Vagina (tissue), 2 donors: ENCODE results near the gene MAP6D1. TPM values are rescaled to one million over a fixed set of nuclear protein-coding genes. Genes with fewer than 3 reads are reported as not detected.

ENCODE experiments used
- DNase-seq, 2 donors: peaks; one replicate each; pipeline ENCODE4 v3.0.0-alpha.2; 2017; ENCODE audit errors: extremely low spot score in 2 of 2
- H3K27ac ChIP-seq: fragments of 200-600 bp; sonication (generic); one replicate; pipeline ENCODE4 v1.5.1; 2019
- H3K27me3 ChIP-seq: fragments of 200-600 bp; sonication (generic); one replicate; pipeline ENCODE4 v1.5.1; 2019
- H3K36me3 ChIP-seq, 2 donors: fragments of 200-600 bp; sonication (generic); one replicate each; pipeline ENCODE4 v1.5.1; 2017 to 2019
- H3K4me1 ChIP-seq: fragments of 200-600 bp; sonication (generic); one replicate; pipeline ENCODE4 v1.5.1; 2019
- H3K4me3 ChIP-seq, 2 donors: fragments of 200-600 bp; sonication (generic); 1 replicate in 1 of 2; 2 replicates in 1 of 2; pipeline ENCODE4 v1.5.1; 2016 to 2019
- H3K9me3 ChIP-seq: fragments of 200-600 bp; sonication (generic); one replicate; pipeline ENCODE4 v1.5.1; 2019
- POLR2A ChIP-seq, 2 donors: fragments of 450-650 bp; IDR thresholded peaks; one replicate each; pipeline ENCODE4 v1.6.1; 2017; ENCODE audit warnings: antibody characterized with exemption in 2 of 2, mild to moderate bottlenecking in 2 of 2, moderate library complexity in 2 of 2
- POLR2AphosphoS5 ChIP-seq, 2 donors: sonication (generic); formaldehyde crosslinking; IDR thresholded peaks; one replicate each; pipeline ENCODE4 v1.9.0; 2017; ENCODE audit warnings: antibody characterized with exemption in 2 of 2, mild to moderate bottlenecking in 2 of 2, low read depth in 1 of 2; ENCODE audit not compliant: insufficient read depth in 1 of 2
- intact Hi-C: fragments of 100-400 bp; cut with DNase I; formaldehyde crosslinking; loops from one replicate; pipeline ENCODE4 v1.15.1; 2023
- total RNA-seq: library from RNA; depleted of rRNA; stranded (reverse); fragments of >200 nt; gene quantifications from one replicate; pipeline ENCODE4 v1.2.3, GENCODE V29; 2016
- TF ChIP-seq, protein P1 (sequence below), 3 experiments: fragments of 450-650 bp in 2 of 3; fragments of 200-600 bp in 1 of 3; sonication (generic) in 1 of 3; IDR thresholded peaks; one replicate each; pipeline ENCODE4 v1.5.1; 2017 to 2019; ENCODE audit warnings: antibody characterized with exemption in 3 of 3, mild to moderate bottlenecking in 2 of 3, moderate library complexity in 2 of 3

MAP6D1 gene
- total RNA-seq, 1 donor from 2014 or later: not detected

DNA sequence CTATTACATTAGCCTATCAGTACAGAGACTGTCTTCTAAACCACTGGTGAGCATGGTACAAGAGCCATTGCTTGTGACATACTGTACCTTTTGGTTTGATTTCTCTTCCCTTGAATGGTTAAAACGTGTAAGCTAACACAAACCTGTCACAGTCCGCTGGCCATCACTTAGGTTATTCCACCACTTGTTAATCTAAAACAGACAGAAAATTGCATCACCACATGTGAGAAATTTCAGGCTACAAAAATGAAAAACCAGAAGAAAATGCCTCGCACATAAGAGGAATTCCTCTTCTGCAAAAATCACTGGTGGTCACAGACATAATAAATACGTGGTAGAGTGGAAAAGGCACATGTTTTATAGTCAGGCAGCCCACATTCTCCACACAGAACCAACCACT lies 37.2 kb upstream of the MAP6D1 start:
- Histone ChIP-seq H3K4me3 (no peak overlapping the region), H3K36me3 (peaks cover 0 to 72% of the 10 kb centered on the region in 2 donors), H3K9me3 (no peaks in the 10 kb centered on the region), H3K27ac (no peak overlapping the region), H3K27me3 (no peaks in the 10 kb centered on the region), H3K4me1 (no peaks in the 10 kb centered on the region)
- DNase-seq: no peak
- intact Hi-C loops: no loop called here
- TF ChIP-seq, protein P1, sequence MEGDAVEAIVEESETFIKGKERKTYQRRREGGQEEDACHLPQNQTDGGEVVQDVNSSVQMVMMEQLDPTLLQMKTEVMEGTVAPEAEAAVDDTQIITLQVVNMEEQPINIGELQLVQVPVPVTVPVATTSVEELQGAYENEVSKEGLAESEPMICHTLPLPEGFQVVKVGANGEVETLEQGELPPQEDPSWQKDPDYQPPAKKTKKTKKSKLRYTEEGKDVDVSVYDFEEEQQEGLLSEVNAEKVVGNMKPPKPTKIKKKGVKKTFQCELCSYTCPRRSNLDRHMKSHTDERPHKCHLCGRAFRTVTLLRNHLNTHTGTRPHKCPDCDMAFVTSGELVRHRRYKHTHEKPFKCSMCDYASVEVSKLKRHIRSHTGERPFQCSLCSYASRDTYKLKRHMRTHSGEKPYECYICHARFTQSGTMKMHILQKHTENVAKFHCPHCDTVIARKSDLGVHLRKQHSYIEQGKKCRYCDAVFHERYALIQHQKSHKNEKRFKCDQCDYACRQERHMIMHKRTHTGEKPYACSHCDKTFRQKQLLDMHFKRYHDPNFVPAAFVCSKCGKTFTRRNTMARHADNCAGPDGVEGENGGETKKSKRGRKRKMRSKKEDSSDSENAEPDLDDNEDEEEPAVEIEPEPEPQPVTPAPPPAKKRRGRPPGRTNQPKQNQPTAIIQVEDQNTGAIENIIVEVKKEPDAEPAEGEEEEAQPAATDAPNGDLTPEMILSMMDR (IDR thresholded peaks at IDR 0.05): no peak
- TF ChIP-seq POLR2A (IDR thresholded peaks at IDR 0.05): no peak
- TF ChIP-seq POLR2AphosphoS5 (IDR thresholded peaks at IDR 0.05; ENCODE audit: insufficient read depth in 1 of 2, low read depth in 1 of 2): no peak

DNA sequence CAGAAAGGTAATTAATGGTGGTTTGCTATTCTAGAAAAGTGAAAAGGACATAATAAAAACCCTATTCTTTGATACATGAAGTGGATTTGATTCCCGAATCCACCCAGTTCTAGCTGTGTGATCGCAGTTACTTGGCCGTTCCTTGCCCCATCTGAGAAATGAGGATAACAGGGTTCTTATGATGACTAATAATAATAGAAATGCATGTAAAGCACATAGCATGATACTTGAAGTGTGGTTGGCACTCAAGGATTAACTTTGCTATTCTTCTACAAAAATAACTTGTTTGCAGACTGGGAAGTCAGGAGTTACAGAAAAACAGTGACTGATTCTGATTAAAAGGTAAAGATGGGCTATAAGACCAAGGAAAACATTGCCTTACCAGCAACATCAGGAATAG lies 32.5 kb upstream of the MAP6D1 start:
- intact Hi-C loops: no loop called here
- Histone ChIP-seq H3K4me3 (no peak overlapping the region), H3K36me3 (peaks cover 0 to 42% of the 10 kb centered on the region in 2 donors), H3K4me1 (no peaks in the 10 kb centered on the region), H3K27ac (no peak overlapping the region), H3K27me3 (no peaks in the 10 kb centered on the region), H3K9me3 (no peaks in the 10 kb centered on the region)
- TF ChIP-seq POLR2AphosphoS5 (IDR thresholded peaks at IDR 0.05; ENCODE audit: insufficient read depth in 1 of 2, low read depth in 1 of 2) (no peak), POLR2A (IDR thresholded peaks at IDR 0.05) (no peak)
- TF ChIP-seq, protein P1 (IDR thresholded peaks at IDR 0.05): no peak
- DNase-seq: no peak

DNA sequence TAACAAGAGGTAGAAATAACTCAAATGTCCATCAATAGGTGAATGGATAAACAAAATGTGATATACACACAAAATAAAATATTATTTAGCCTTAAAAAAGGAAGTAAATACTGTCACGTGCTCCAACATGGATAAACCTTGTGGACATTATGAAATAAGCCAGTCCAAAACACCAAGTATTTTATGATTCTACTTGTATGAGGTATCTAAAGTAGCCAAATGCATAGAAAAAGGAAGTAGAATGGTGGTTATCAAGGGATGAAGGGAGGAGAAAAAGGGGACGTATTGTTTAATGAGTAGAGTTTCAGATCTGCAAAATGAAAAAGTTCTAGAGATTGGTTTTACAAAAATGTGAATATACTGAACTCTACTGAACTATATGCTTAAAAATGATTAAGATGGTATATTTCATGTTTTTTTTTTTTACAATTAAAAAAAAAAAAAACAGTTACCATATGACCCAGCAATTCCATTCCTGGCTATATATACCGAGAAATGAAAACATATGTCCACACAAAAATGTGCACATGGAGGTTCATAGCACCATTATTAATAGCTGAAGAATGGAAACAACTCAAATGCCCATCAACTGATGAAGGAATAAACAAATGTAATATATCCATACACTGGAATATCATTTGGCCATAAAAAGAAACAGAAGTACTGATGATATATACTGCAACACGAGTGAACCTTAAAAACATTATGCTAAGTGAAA lies 29.1 kb upstream of the MAP6D1 start:
- Histone ChIP-seq H3K36me3 (peaks cover 0 to 12% of the 10 kb centered on the region in 2 donors), H3K27ac (no peak overlapping the region), H3K4me1 (no peaks in the 10 kb centered on the region), H3K9me3 (no peaks in the 10 kb centered on the region), H3K4me3 (no peak overlapping the region), H3K27me3 (no peaks in the 10 kb centered on the region)
- TF ChIP-seq POLR2A (IDR thresholded peaks at IDR 0.05) (no peak), POLR2AphosphoS5 (IDR thresholded peaks at IDR 0.05; ENCODE audit: insufficient read depth in 1 of 2, low read depth in 1 of 2) (no peak)
- TF ChIP-seq, protein P1 (IDR thresholded peaks at IDR 0.05): no peak
- intact Hi-C loops: no loop called here
- no peak for DNase-seq

DNA sequence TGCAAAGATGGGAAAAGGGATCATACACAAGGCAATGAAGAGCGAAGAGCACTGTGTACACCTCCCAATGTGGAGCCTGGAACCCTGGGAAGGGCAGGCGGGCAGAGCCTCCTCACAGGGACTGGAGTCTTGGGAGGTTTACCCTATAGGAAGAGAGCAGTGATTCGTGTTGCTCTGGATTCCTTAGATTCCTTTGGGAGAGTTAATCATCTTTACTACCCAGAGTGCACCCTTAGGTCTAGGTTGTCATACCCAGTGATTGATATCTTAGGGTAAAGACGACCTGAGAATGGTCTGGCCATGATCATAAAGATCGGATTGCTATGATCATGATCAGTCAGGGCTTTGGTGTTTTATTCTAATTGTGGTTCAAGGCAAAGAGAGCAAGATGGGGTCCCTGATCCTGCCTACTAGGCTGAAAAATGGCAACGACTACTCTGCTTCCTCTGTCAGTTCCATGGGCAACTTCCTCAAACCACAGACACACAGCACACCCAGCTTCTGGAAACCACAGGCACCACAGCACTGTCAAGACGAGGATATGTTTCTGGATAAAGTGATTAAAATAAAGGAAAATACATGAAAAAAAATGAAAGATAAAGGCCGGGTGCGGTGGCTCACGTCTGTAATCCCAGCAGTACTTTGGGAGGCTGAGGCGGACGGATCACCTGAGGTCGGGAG lies 20.4 kb upstream of the MAP6D1 start:
- peaks cover 0 to 56% of the 10 kb centered on the region in 2 donors for H3K36me3 ChIP-seq
- no peaks in the 10 kb centered on the region for H3K4me1 ChIP-seq
- intact Hi-C loops: no loop called here
- no peak overlapping the region for H3K27ac ChIP-seq
- no peaks in the 10 kb centered on the region for H3K27me3 ChIP-seq
- TF ChIP-seq POLR2A (IDR thresholded peaks at IDR 0.05): no peak
- no peak for TF ChIP-seq POLR2AphosphoS5 (IDR thresholded peaks at IDR 0.05; ENCODE audit: insufficient read depth in 1 of 2, low read depth in 1 of 2)
- TF ChIP-seq, protein P1 (IDR thresholded peaks at IDR 0.05): no peak
- H3K4me3 ChIP-seq: no peak overlapping the region
- DNase-seq: no peak
- no peaks in the 10 kb centered on the region for H3K9me3 ChIP-seq

DNA sequence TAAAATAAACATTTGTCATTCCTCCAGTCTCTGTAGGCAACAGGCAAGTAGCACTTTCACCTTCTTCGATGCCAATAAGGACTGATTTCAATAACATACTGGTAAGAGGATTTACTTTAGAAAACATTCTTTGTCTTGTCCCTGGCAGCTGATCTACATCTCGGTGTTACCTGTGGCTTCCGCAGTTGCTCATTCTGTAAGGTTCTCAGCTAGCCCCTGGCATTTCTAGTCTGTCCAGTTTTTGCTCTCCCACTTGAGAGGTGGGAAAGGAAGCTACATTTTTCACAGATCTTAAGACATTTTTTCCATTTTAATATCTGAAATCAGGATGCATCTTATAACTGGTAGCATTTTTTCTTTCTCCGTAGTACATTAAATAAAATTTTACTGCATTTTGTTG lies 19.7 kb upstream of the MAP6D1 start:
- H3K4me1 ChIP-seq: no peaks in the 10 kb centered on the region
- intact Hi-C loops: no loop called here
- peaks cover 0 to 62% of the 10 kb centered on the region in 2 donors for H3K36me3 ChIP-seq
- no peak for TF ChIP-seq POLR2A (IDR thresholded peaks at IDR 0.05)
- TF ChIP-seq, protein P1 (IDR thresholded peaks at IDR 0.05): no peak
- no peak for TF ChIP-seq POLR2AphosphoS5 (IDR thresholded peaks at IDR 0.05; ENCODE audit: insufficient read depth in 1 of 2, low read depth in 1 of 2)
- no peaks in the 10 kb centered on the region for H3K9me3 ChIP-seq
- H3K27me3 ChIP-seq: no peaks in the 10 kb centered on the region
- H3K27ac ChIP-seq: no peak overlapping the region
- no peak overlapping the region for H3K4me3 ChIP-seq
- no peak for DNase-seq
